ENCODE data around the gene ULK1. TPM values are rescaled to one million over a fixed set of nuclear protein-coding genes. Genes with fewer than 3 reads are reported as not detected.
A peak's percentile ranks its signal among the peaks of the same experiment; 100 is the strongest.

Gene ULK1
- total and polyA plus RNA-seq, 12 donors: 2.9 to 123 (median 29.9) TPM

DNA sequence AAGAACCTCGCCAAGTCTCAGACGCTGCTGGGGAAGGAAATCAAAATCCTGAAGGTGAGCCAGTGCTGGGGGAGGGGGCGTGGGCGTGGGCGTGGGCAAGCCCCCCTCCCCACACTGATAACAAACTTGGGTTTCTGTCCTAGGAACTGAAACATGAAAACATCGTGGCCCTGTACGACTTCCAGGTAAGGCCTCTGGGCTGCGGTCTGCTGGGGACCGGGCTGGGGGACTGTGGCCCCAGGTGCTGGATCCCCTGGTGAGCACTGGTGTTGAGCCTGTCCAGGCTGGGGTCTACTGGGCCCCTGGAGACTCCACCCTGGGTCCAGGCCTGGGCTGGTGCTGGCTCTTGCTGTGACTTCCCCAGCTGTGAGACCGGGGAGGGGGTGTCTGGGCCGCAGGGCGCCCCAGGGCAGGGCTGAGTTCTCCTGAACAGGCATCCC lies 1.2 kb downstream of the ULK1 start:
- Histone ChIP-seq H3K4me1 (replicated peaks in 1 of 2) (peaks cover 21 to 27% of the 10 kb centered on the region in 2 donors), H3K27ac (peak overlapping the region; percentile 93 to 98 (median 97)), H3K4me3 (peak overlapping the region in 3 of 4 donors; percentile 60 to 91 (median 83)), H3K27me3 (no peaks in the 10 kb centered on the region), H3K9me3 (replicated peaks in 1 of 3) (no peaks in the 10 kb centered on the region), H3K36me3 (replicated peaks in 1 of 2) (peaks cover 0 to 6% of the 10 kb centered on the region in 2 donors)
- no peak for DNase-seq
- TF ChIP-seq POLR2A (IDR thresholded peaks at IDR 0.05) (no peak), CTCF (IDR thresholded peaks at IDR 0.05) (no peak)
- 0 to 7% (median 2%) methylated on average over 9 to 12 of the region's 12 CpGs for WGBS, 4 donors
- intact Hi-C loops (cut with DNase I): no loop called here

DNA sequence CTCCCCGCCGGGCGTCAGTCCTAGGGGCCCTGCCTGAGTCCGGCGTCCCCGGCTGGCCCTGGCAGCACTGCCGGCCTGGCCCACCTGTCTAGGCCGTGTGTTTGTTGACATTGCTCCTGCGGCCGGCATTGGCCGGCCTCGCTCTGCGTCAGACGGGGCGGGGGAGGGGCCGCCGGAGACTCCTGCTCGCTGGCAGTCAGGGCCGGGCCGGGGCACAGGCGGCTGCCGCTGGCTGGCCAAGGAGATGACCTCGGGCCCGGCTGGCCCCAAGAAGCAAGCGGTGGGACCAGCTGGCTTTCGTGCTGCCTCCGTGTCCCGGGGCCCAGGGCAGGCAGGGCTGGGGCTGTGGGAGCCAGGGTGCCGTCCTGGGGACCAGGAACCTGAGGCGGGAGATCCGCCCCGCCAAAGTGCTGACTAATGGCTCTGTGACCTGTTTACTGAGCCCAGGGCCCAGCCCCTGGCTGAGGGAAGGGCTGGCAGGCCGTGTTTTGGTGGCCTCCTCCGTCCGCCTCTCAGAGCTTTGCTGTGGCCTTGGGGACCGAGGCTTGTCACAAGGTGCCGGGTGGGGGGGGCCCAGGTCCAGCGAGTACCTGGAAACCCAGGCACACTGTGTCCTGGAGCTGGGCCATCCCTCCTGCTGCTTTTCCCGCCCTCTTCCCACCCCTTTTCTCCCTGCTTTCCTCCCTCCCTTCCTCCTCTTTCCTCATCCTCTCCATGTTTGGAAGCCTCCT lies 1.8 kb downstream of the ULK1 start:
- Histone ChIP-seq H3K9me3 (replicated peaks in 1 of 3) (no peaks in the 10 kb centered on the region), H3K27ac (peak overlapping the region; percentile 93 to 98 (median 97)), H3K36me3 (replicated peaks in 1 of 2) (peaks cover 0 to 6% of the 10 kb centered on the region in 2 donors), H3K27me3 (no peaks in the 10 kb centered on the region), H3K4me1 (replicated peaks in 1 of 2) (peaks cover 21 to 32% of the 10 kb centered on the region in 2 donors), H3K4me3 (peak overlapping the region in 3 of 4 donors; percentile 18 to 91 (median 83))
- intact Hi-C loops (cut with DNase I): no loop called here
- peak; percentile 94 to 97 (median 95) for DNase-seq
- TF ChIP-seq POLR2A (IDR thresholded peaks at IDR 0.05): peak; percentile 95
- TF ChIP-seq CTCF (IDR thresholded peaks at IDR 0.05): no peak
- WGBS, 4 donors: 0 to 3% (median 1%) methylated on average over 4 to 39 of the region's 39 CpGs

DNA sequence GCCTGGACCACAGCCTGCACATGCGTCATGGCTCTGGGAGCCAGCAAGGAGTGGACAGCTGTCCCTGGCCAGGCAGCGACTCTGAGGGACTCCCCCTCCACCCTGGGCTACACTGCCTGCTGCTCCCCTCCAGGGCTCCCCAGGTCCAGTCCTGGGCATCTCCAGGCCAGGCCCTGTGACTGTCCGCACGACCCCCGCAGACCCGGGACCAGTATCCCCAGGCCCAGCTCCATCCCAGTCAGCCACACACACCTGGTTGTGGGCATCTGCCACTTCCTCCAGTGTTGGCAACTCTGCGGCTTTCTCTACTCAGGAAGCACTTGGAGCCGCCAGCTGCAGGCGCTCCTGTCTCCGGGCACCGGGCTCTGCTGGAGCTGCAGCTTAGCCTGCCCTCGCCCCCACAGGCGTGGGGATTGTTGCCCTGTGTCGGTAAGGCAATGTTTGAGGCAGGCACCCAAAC lies 2.4 kb downstream of the ULK1 start:
- DNase-seq: peak in 1 of 7 donors; percentile 94
- Histone ChIP-seq H3K4me1 (replicated peaks in 1 of 2) (peaks cover 21 to 38% of the 10 kb centered on the region in 2 donors), H3K27ac (peak overlapping the region; percentile 93 to 98 (median 97)), H3K27me3 (no peaks in the 10 kb centered on the region), H3K4me3 (peak overlapping the region in 2 of 4 donors; percentile 83 to 91), H3K36me3 (replicated peaks in 1 of 2) (peaks cover 0 to 6% of the 10 kb centered on the region in 2 donors), H3K9me3 (replicated peaks in 1 of 3) (no peaks in the 10 kb centered on the region)
- intact Hi-C loops (cut with DNase I): no loop called here
- WGBS, 4 donors: 36 to 51% (median 45%) methylated on average over 9 to 14 of the region's 14 CpGs
- TF ChIP-seq CTCF (IDR thresholded peaks at IDR 0.05) (no peak), POLR2A (IDR thresholded peaks at IDR 0.05) (no peak)

DNA sequence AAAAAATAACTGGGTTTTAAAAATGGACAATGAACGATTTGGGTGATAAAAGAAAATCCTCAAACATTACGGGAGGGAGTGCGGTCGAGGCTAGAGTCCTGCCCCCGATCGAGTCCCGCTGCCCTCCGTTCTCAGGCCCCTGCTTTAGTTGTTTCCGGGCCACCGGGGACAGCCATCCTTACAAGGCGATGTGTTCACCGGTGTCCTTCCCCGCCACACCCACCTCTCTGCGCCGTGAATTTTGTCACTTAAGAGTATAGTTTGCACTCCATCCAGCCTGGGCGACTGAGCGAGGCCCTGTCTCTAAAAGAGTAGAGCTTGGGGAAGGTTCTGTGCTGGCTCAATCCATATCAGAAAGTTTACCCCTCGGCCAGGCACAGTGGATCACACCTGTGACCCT lies 2.9 kb downstream of the ULK1 start:
- Histone ChIP-seq H3K27ac (peak overlapping the region; percentile 93 to 98 (median 97)), H3K36me3 (replicated peaks in 1 of 2) (peaks cover 0 to 6% of the 10 kb centered on the region in 2 donors), H3K4me1 (replicated peaks in 1 of 2) (peaks cover 21 to 43% of the 10 kb centered on the region in 2 donors), H3K27me3 (no peaks in the 10 kb centered on the region), H3K9me3 (replicated peaks in 1 of 3) (no peaks in the 10 kb centered on the region), H3K4me3 (peak overlapping the region in 1 of 4 donors; percentile 91)
- DNase-seq: peak in 3 of 7 donors; percentile 21 to 37 (median 35)
- TF ChIP-seq POLR2A (IDR thresholded peaks at IDR 0.05): no peak
- TF ChIP-seq CTCF (IDR thresholded peaks at IDR 0.05): no peak
- WGBS, 4 donors: 77 to 83% (median 80%) methylated on average over 13 to 18 of the region's 18 CpGs
- intact Hi-C loops (cut with DNase I): no loop called here

Measured in adrenal gland (tissue), 12 donors.